Measurements from ENCODE around the gene SYCP3. TPM values are rescaled to one million over a fixed set of nuclear protein-coding genes. Genes with fewer than 3 reads are reported as not detected.

Gene SYCP3
- total RNA-seq, 1 experiment from 2014 or later = 0.31 TPM

- no peak overlapping the region for H2AFZ ChIP-seq (ENCODE audit: low read length)
- peaks cover 13% of the 10 kb centered on the region for H3K23me2 ChIP-seq (ENCODE audit: insufficient read length, low read depth, low read length, poor library complexity, severe bottlenecking)
- no peak overlapping the region for H2AK5ac ChIP-seq (ENCODE audit: insufficient read length, low read length)
- H3K9me3 ChIP-seq (ENCODE audit: control insufficient read depth, low read depth, low read length) = no peaks in the 10 kb centered on the region
- no peaks in the 10 kb centered on the region for H3K79me1 ChIP-seq (ENCODE audit: insufficient read depth, low read depth, low read length, poor library complexity, severe bottlenecking)
- H3K23ac ChIP-seq (ENCODE audit: insufficient read length, low read depth, low read length) = no peak overlapping the region
- H3K18ac ChIP-seq (ENCODE audit: insufficient read length, low read depth, low read length) = no peak overlapping the region
- H4K8ac ChIP-seq (replicated peaks; ENCODE audit: insufficient read length, low read depth, low read length) = no peak overlapping the region
- no peak overlapping the region for H3K4me3 Mint-ChIP-seq
- no peak overlapping the region for H2BK20ac ChIP-seq (ENCODE audit: low read depth, low read length, poor library complexity, severe bottlenecking)
- H3K56ac ChIP-seq (ENCODE audit: insufficient read length, low read depth, low read length) = no peak overlapping the region
- WGBS (ENCODE audit: extremely low coverage, insufficient read length, low lambda C conversion rate) = no CpG with 5 or more reads among the region's 2 CpGs
- H3K14ac ChIP-seq (ENCODE audit: insufficient read depth, low read length) = no peak overlapping the region
- no peak overlapping the region for H2BK12ac ChIP-seq (ENCODE audit: insufficient read length, low read depth, low read length)
- H4K91ac ChIP-seq (ENCODE audit: insufficient read length, low read depth, low read length) = no peak overlapping the region
- H4K5ac ChIP-seq (ENCODE audit: insufficient read length, low read depth, low read length) = no peak overlapping the region
- no peak for DNase-seq
- no peak overlapping the region for H3K27ac ChIP-seq (ENCODE audit: insufficient read length, low read depth, low read length)
- H3K9ac ChIP-seq (ENCODE audit: extremely low read depth, insufficient read length, low read length) = no peak overlapping the region
- no peak overlapping the region for H2BK5ac ChIP-seq (ENCODE audit: insufficient read length, low read length)
- peaks cover 0 to 2% (median 0%) of the 10 kb centered on the region in 3 experiments; a peak in 2 of 7 replicates for H3K36me3 Mint-ChIP-seq (ENCODE audit: insufficient read depth in 1 of 3, low read depth in 3 of 3)
- H3K27me3 ChIP-seq (ENCODE audit: insufficient read depth, low read length) = peaks cover 8% of the 10 kb centered on the region; the same call in 1 of the 2 replicates
- H3K27me3 Mint-ChIP-seq (ENCODE audit: low read depth) = peaks cover 25% of the 10 kb centered on the region
- H3K4me2 ChIP-seq (ENCODE audit: insufficient read depth, insufficient read length, low read length) = no peak overlapping the region
- no peak overlapping the region for H2BK120ac ChIP-seq (ENCODE audit: low read depth, low read length, poor library complexity, severe bottlenecking)
- H3K4me1 ChIP-seq (ENCODE audit: insufficient read depth, low read length) = peaks cover 3% of the 10 kb centered on the region; the same call in 1 of the 2 replicates
- H3T11ph ChIP-seq (ENCODE audit: low read length) = no peak overlapping the region
- peaks cover 15% of the 10 kb centered on the region in 2 experiments for H3K4me1 Mint-ChIP-seq
- H2BK15ac ChIP-seq (ENCODE audit: low read depth, low read length) = no peak overlapping the region
- no peak overlapping the region for H3K27ac Mint-ChIP-seq
- H3K79me2 ChIP-seq (ENCODE audit: insufficient read depth, low read length) = no peaks in the 10 kb centered on the region
- no peak for TF ChIP-seq CTCF (conservative IDR thresholded peaks at IDR 0.05)
- H3K4ac ChIP-seq (ENCODE audit: low read depth, low read length) = no peak overlapping the region
- no peaks in the 10 kb centered on the region for H3K9me3 Mint-ChIP-seq
- no peaks in the 10 kb centered on the region for H4K20me1 ChIP-seq (ENCODE audit: control insufficient read depth, insufficient read depth, insufficient read length)
These were observed 44.9 kb downstream of the SYCP3 start for GRCh38 chr12:101694297-101694848.
